OCI-LY1 (cell line): Measurements from ENCODE around the gene OPHN1.

Source experiments
- H2AFZ ChIP-seq: fragments of 200-600 bp; sonication (generic), shearing (Covaris generic); 2 replicates; pipeline ENCODE4 v1.6.0; 2014; ENCODE audit warnings: antibody characterized with exemption, mild to moderate bottlenecking, low read length
- H3F3A ChIP-seq: fragments of 200-600 bp; sonication (generic), shearing (Covaris generic); 2 replicates; pipeline ENCODE4 v1.6.0; 2014; ENCODE audit warnings: mild to moderate bottlenecking, antibody characterized with exemption, low read length, moderate library complexity; ENCODE audit not compliant: insufficient read depth
- H3K27ac ChIP-seq: fragments of 200-600 bp; sonication (generic); 2 replicates; pipeline ENCODE4 v1.5.1; 2014; ENCODE audit warnings: low read length, mixed run types, mild to moderate bottlenecking, low read depth; ENCODE audit not compliant: poor library complexity, severe bottlenecking
- H3K27me3 ChIP-seq: fragments of 200-600 bp; sonication (generic); 2 replicates; pipeline ENCODE4 v1.6.0; 2014; ENCODE audit warnings: antibody characterized with exemption, mild to moderate bottlenecking, low read length, moderate library complexity; ENCODE audit not compliant: insufficient read depth
- H3K36me3 ChIP-seq: fragments of 200-600 bp; sonication (generic); 2 replicates; pipeline ENCODE4 v1.6.1; 2014; ENCODE audit warnings: mild to moderate bottlenecking, antibody characterized with exemption, low read length, moderate library complexity, mixed read lengths; ENCODE audit not compliant: insufficient read depth
- H3K4me1 ChIP-seq: fragments of 200-600 bp; sonication (generic); 2 replicates; pipeline ENCODE4 v1.5.1; 2014; ENCODE audit warnings: mild to moderate bottlenecking, low read length, moderate library complexity; ENCODE audit not compliant: insufficient read depth, severe bottlenecking
- H3K4me2 ChIP-seq: fragments of 200-600 bp; sonication (generic), shearing (Covaris generic); 2 replicates; pipeline ENCODE4 v1.6.1; 2014; ENCODE audit warnings: low read length
- H3K4me3 ChIP-seq: fragments of 200-600 bp; sonication (generic); 2 replicates; pipeline ENCODE4 v1.5.1; 2014; ENCODE audit warnings: low read length, low read depth, mild to moderate bottlenecking, mixed read lengths; ENCODE audit not compliant: poor library complexity, severe bottlenecking
- H3K79me2 ChIP-seq: fragments of 200-600 bp; shearing (Covaris generic); 2 replicates; pipeline ENCODE4 v1.6.1; 2016; ENCODE audit warnings: mixed run types, low read length, mixed read lengths; ENCODE audit not compliant: insufficient read depth
- H3K9ac ChIP-seq: fragments of 200-600 bp; sonication (generic), shearing (Covaris generic); 2 replicates; pipeline ENCODE4 v1.6.1; 2014; ENCODE audit warnings: mild to moderate bottlenecking, low read length, mixed read lengths
- H3K9me2 ChIP-seq: fragments of 200-600 bp; sonication (generic), shearing (Covaris generic); 2 replicates; pipeline ENCODE4 v1.6.1; 2014; ENCODE audit warnings: low read depth, mild to moderate bottlenecking, low read length, mixed read lengths
- H3K9me3 ChIP-seq: fragments of 200-600 bp; shearing (Covaris generic); 2 replicates; pipeline ENCODE4 v1.6.1; 2014; ENCODE audit warnings: low read length, mixed read lengths
- H4K20me1 ChIP-seq: fragments of 200-600 bp; sonication (generic), shearing (Covaris generic); 2 replicates; pipeline ENCODE4 v1.6.0; 2016; ENCODE audit warnings: mild to moderate bottlenecking, low read length; ENCODE audit not compliant: insufficient read depth
- EZH2 ChIP-seq: fragments of 200-600 bp; sonication (generic), shearing (Covaris generic); IDR thresholded peaks from 2 replicates; pipeline ENCODE4 v1.8.0; 2017; ENCODE audit warnings: borderline replicate concordance, mixed run types, mild to moderate bottlenecking, antibody characterized with exemption, low read length, moderate library complexity, mixed read lengths
- TF ChIP-seq, protein P1 (sequence below): fragments of 200-600 bp; sonication (generic), shearing (Covaris generic); IDR thresholded peaks from 2 replicates; pipeline ENCODE4 v1.5.1; 2017; ENCODE audit warnings: mild to moderate bottlenecking, antibody characterized with exemption, low read length, moderate library complexity, mixed read lengths

OPHN1 gene, protein sequence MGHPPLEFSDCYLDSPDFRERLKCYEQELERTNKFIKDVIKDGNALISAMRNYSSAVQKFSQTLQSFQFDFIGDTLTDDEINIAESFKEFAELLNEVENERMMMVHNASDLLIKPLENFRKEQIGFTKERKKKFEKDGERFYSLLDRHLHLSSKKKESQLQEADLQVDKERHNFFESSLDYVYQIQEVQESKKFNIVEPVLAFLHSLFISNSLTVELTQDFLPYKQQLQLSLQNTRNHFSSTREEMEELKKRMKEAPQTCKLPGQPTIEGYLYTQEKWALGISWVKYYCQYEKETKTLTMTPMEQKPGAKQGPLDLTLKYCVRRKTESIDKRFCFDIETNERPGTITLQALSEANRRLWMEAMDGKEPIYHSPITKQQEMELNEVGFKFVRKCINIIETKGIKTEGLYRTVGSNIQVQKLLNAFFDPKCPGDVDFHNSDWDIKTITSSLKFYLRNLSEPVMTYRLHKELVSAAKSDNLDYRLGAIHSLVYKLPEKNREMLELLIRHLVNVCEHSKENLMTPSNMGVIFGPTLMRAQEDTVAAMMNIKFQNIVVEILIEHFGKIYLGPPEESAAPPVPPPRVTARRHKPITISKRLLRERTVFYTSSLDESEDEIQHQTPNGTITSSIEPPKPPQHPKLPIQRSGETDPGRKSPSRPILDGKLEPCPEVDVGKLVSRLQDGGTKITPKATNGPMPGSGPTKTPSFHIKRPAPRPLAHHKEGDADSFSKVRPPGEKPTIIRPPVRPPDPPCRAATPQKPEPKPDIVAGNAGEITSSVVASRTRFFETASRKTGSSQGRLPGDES

DNA sequence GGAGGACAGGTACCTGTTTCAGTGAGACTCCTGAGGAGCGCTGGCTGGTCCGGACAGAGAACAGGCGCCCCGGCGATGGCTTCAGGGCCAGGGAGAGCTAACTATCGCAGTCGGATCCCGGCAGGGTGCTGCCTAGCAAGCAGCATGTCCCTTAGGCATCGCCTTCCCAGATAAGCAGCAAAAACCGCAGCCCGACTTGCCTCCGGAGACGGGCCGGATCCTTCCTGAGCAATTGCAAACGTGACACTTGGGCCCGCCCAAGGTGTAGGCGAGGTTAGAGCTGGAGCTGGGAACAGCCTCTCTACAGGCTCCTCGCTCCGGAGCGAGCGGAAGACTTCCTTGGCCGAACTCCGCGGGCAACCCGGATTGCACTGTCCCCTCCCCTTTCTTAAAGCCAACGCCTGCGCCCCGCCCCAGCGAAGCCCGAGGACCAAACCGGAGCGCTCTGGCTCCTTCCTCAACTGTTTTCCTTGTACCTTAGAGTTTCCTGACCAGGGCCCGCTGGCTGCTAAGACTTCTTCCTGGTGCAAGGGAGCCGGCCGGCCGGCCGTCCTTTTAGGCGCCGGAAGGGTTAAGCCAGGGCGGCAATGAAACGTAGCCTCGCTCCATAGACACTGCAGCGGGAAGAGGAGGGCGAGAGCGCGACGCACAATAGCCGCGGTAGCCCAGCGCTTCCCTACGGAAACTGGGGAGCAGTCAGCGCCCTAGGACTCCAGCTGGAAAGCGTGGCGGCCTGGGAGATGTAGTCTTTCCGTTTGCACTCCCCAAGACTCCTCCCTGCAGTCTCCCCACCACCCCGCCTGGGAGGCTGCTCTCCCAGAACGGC, at the start of gene OPHN1:
TSS of gene OPHN1 (minus strand) at position 341 of the 826 bp plus-strand sequence. CDS start 475 bp downstream, outside the sequence.
- no peak within 1 kb of the TSS for H3K9ac ChIP-seq

DNA sequence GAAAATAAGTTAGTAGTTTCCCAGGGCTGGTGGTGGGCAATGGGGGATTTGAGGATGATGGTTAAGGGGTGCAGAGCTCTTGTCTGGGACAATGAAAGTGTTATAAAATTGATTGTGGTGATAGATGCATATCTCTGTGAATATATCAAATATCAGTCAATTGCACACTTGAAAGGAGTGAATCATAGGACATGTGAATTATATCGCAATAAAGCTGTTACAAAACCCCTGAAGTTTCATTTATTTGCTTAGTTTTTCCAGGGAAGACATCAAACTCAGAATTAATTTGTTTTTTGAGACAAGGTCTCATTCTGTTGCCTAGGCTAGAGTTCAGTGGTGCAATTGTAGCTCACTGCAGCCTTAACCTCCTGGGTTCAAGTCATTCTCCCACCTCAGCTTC, 47.7 kb upstream of the OPHN1 start:
- Histone ChIP-seq H3K27ac (no peak overlapping the region), H3K4me3 (no peak overlapping the region), H3K9me3 (no peaks in the 10 kb centered on the region), H3K4me1 (no peaks in the 10 kb centered on the region), H3K36me3 (no peaks in the 10 kb centered on the region), H3K79me2 (no peaks in the 10 kb centered on the region), H3K9me2 (no peaks in the 10 kb centered on the region), H3K4me2 (no peak overlapping the region), H3K9ac (no peak overlapping the region), H4K20me1 (no peaks in the 10 kb centered on the region), H3K27me3 (no peaks in the 10 kb centered on the region), H2AFZ (no peak overlapping the region), H3F3A (no peaks in the 10 kb centered on the region)
- TF ChIP-seq, protein P1, sequence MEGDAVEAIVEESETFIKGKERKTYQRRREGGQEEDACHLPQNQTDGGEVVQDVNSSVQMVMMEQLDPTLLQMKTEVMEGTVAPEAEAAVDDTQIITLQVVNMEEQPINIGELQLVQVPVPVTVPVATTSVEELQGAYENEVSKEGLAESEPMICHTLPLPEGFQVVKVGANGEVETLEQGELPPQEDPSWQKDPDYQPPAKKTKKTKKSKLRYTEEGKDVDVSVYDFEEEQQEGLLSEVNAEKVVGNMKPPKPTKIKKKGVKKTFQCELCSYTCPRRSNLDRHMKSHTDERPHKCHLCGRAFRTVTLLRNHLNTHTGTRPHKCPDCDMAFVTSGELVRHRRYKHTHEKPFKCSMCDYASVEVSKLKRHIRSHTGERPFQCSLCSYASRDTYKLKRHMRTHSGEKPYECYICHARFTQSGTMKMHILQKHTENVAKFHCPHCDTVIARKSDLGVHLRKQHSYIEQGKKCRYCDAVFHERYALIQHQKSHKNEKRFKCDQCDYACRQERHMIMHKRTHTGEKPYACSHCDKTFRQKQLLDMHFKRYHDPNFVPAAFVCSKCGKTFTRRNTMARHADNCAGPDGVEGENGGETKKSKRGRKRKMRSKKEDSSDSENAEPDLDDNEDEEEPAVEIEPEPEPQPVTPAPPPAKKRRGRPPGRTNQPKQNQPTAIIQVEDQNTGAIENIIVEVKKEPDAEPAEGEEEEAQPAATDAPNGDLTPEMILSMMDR: no peak
- TF ChIP-seq EZH2: no peak

More for the DNA sequence above, at the start of gene OPHN1:
- H3K9me3 ChIP-seq: no peaks in the 10 kb centered on the region
- H3K4me1 ChIP-seq: no peaks in the 10 kb centered on the region
- H3K4me3 ChIP-seq: no peak within 1 kb of the TSS
- no peaks in the 10 kb centered on the region for H4K20me1 ChIP-seq
- H3K27me3 ChIP-seq: no peaks in the 10 kb centered on the region
- no peaks in the 10 kb centered on the region for H3K79me2 ChIP-seq
- H3F3A ChIP-seq: no peaks in the 10 kb centered on the region
- H2AFZ ChIP-seq: no peak within 1 kb of the TSS
- H3K27ac ChIP-seq: no peak within 1 kb of the TSS
- no peaks in the 10 kb centered on the region for H3K36me3 ChIP-seq
- no peak within 1 kb of the TSS for H3K4me2 ChIP-seq
- no peaks in the 10 kb centered on the region for H3K9me2 ChIP-seq
- TF ChIP-seq, protein P1: no peak
- no peak for TF ChIP-seq EZH2

DNA sequence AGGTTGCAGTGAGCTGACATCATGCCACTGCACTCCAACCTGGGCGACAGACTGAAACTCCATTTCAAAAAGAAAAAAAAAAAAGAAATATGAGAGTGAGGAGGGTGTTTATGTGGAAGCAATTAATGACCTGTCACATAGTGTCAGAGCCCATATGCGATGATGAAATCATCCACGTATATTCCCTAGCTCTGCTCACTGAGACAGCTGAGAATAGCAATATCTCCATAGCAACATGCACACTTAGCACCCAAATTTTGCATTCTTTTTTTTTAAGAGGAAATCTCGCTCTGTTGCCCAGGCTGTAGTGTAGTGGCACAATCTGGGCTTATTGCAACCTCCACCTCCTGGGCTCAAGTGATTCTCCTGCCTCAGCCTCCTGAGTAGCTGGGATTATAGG, 31.5 kb upstream of the OPHN1 start:
- Histone ChIP-seq H3K4me1 (no peaks in the 10 kb centered on the region), H3K9me3 (no peaks in the 10 kb centered on the region), H3K27me3 (no peaks in the 10 kb centered on the region), H2AFZ (no peak overlapping the region), H3K27ac (no peak overlapping the region), H4K20me1 (no peaks in the 10 kb centered on the region), H3K9me2 (no peaks in the 10 kb centered on the region), H3F3A (no peaks in the 10 kb centered on the region), H3K36me3 (no peaks in the 10 kb centered on the region), H3K9ac (no peak overlapping the region), H3K79me2 (no peaks in the 10 kb centered on the region), H3K4me3 (no peak overlapping the region), H3K4me2 (no peak overlapping the region)
- TF ChIP-seq, protein P1: no peak
- no peak for TF ChIP-seq EZH2
